GM12865 (cell line): ENCODE results near the gene SIN3A.
A peak's percentile ranks its signal among the peaks of the same experiment; 100 is the strongest.
"Not testable (repeated sequence)": the region's sequence is repeated elsewhere in the genome, so short reads cannot be mapped to it uniquely, and the experiment has no call there.

Experiments
- DNase-seq: peaks from one replicate; pipeline ENCODE4 v3.0.0; 2010; ENCODE audit warnings: low read depth
- H3K4me3 ChIP-seq: 2 replicates; pipeline ENCODE4 v1.5.1; 2011; ENCODE audit warnings: mild to moderate bottlenecking, low read depth, low read length, control low read depth
- CTCF ChIP-seq: IDR thresholded peaks from 2 replicates; pipeline ENCODE4 v1.5.1; 2011; ENCODE audit warnings: low read length, control low read depth, low read depth, inconsistent platforms; ENCODE audit not compliant: insufficient read depth; ENCODE audit errors: missing control alignments

Gene SIN3A

GRCh38 chr15:75335705-75336355, 115.7 kb downstream of the SIN3A start, which contains the start of gene COMMD4:
Gene COMMD4, plus strand, starts transcription at chr15:75336063. Its CDS starts 27 bp downstream, at chr15:75336090.
- peak within 1 kb of the TSS; percentile 88 for H3K4me3 ChIP-seq
- no peak for TF ChIP-seq CTCF
- DNase-seq, result peak; percentile 93

GRCh38 chr15:75335313-75335704, 116.2 kb downstream of the SIN3A start:
- DNase-seq, result no peak
- no peak for TF ChIP-seq CTCF
- peak overlapping the region; percentile 88 for H3K4me3 ChIP-seq

DNA sequence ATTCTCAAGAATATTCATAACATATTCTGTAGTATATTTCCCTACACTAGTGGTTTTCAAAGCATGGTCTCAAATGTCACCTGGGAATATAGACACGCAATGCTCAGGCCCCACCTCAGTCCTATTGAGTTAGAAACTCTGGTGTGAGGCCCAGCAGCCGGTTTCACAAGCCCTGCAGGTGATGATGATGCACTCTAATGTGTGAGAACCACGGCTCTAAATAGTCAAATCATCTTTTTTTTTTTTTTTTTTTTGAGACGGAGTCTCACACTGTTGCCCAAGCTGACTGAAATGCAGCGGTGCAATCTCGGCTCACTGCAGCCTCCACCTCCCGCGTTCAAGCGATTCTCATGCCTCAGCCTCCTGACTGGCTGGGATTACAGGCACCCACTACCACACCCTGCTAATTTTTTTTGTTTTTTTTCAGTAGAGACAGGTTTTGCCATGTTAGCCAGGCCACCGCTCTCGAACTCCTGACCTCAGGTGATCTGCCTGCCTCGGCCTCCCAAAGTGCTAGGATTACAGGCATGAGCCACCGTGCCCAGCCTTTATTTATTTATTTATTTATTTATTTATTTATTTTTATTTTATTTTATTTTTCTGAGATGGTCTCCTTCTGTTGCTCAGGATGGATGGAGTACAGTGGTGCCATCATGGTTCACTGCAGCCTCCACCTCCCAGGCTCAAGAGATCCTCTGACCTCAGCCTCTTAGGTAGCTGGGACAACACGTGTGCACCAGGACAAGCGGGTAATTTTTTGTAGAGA, 117.7 kb downstream of the SIN3A start:
- not testable (repeated sequence) for H3K4me3 ChIP-seq
- peak; percentile 36 for DNase-seq

GRCh38 chr15:75332093-75332492, 119.4 kb downstream of the SIN3A start:
- not testable (repeated sequence) for DNase-seq, H3K4me3 ChIP-seq

DNA sequence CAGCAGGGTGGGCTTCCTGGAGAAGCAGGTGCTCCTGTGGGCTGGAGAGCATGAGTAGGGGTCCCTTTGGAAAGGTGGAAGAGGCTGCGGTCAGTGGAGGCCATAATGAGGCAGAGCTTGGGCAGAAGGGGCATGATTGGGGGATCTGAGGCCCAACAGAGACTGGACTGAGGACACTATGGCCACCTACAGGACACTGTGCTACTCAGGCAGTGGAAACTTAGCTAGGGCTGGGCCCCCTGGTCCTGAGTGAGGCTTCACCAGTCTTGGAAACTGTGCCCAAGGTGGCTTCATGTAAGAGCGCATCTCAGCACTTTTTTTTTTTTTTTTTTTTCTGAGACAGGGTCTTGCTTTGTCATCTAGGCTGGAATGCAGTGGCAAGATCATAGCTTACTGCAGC, 121.9 kb downstream of the SIN3A start:
- H3K4me3 ChIP-seq, result no peak overlapping the region
- no peak for DNase-seq
- no peak for TF ChIP-seq CTCF

DNA sequence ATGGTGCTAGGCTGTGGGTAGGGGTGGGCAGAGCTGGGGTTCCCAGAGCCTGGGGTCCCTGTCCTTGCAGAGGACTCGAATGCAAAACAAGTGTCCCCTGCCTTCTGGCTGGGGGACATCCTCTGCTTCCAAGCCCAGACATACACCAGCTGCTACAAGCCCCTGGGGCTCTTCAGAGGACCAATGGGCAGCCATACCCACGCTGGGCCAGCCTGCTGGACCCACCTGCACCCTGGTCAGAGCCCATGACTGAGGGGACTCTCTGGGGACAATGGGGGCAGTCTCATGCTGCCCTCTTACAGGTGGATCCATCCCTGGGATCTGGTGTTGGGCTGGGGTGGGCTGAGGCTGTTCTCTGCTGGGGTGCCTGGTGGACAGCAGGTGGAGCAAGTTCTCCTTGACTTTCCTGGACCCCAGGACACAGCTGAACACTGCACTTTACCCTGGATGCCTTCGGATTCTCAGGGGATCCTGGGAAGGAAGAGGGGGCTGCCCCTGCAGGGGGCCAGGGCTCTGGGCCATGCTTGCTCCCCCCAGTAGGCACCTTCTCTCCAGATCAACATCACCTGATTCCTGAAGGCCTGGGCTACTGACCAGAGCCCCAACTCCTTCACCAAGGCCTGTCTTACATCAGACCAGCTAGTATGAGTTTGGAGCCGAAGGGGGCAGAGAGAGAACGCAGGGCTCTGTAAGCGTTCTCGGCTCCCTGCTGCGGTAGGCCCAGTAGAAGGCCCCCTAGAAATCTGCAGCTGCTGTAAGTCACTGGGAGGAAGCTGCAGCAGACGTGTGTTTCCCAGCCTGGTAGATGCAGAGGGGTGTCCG, 122.8 kb downstream of the SIN3A start:
- no peak for DNase-seq
- TF ChIP-seq CTCF, result no peak
- H3K4me3 ChIP-seq, result no peak overlapping the region

GRCh38 chr15:75327491-75327890, 124.0 kb downstream of the SIN3A start:
- TF ChIP-seq CTCF, result no peak
- no peak overlapping the region for H3K4me3 ChIP-seq
- no peak for DNase-seq

DNA sequence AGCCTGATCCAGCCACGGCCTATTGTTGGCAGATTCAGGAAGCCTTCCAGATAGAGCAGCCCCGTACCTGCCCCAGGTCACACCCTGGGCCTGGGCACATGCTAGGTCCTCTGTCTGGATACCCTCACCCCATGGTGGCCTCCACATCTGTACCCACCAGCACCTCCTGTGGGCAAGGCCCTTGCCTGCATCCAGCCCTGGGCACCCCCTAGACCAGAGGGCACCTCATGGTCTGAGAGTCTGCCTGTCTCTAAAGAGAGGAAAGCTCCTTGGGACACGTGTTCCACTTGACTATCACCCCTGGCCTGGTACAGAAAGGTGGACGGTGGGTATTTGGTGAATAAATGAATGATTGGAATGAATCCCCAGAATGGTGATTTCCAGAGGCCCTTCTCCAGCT, 124.5 kb downstream of the SIN3A start:
- DNase-seq, result no peak
- no peak overlapping the region for H3K4me3 ChIP-seq
- no peak for TF ChIP-seq CTCF
